ENCODE measurements around the gene SLC12A2. TPM values are rescaled to one million over a fixed set of nuclear protein-coding genes. Genes with fewer than 3 reads are reported as not detected.
A peak's percentile ranks its signal among the peaks of the same experiment; 100 is the strongest.

Gene SLC12A2
- total and polyA plus RNA-seq, 8 donors: 2.1 to 575 (median 77.3) TPM

- H3K36me3 ChIP-seq: peaks cover 0 to 4% (median 2%) of the 10 kb centered on the region in 4 donors
- no peak overlapping the region for H3K27ac ChIP-seq
- H3K4me3 ChIP-seq: no peak overlapping the region
- 37 to 74% (median 51%) methylated on average over 1 of the region's 1 CpG for WGBS, 5 donors
- H3K27me3 ChIP-seq: no peaks in the 10 kb centered on the region
- no peaks in the 10 kb centered on the region for H3K9me3 ChIP-seq
- intact Hi-C loops (cut with DNase I; ENCODE audit: low total_unique reads): no loop called here
- no peak for DNase-seq
- no peak for TF ChIP-seq EP300 (IDR thresholded peaks at IDR 0.05)
- no peak for TF ChIP-seq POLR2AphosphoS5 (IDR thresholded peaks at IDR 0.05)
- no peak for TF ChIP-seq POLR2A (IDR thresholded peaks at IDR 0.05)
- TF ChIP-seq, protein P1, sequence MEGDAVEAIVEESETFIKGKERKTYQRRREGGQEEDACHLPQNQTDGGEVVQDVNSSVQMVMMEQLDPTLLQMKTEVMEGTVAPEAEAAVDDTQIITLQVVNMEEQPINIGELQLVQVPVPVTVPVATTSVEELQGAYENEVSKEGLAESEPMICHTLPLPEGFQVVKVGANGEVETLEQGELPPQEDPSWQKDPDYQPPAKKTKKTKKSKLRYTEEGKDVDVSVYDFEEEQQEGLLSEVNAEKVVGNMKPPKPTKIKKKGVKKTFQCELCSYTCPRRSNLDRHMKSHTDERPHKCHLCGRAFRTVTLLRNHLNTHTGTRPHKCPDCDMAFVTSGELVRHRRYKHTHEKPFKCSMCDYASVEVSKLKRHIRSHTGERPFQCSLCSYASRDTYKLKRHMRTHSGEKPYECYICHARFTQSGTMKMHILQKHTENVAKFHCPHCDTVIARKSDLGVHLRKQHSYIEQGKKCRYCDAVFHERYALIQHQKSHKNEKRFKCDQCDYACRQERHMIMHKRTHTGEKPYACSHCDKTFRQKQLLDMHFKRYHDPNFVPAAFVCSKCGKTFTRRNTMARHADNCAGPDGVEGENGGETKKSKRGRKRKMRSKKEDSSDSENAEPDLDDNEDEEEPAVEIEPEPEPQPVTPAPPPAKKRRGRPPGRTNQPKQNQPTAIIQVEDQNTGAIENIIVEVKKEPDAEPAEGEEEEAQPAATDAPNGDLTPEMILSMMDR (IDR thresholded peaks at IDR 0.05): no peak
- peaks cover 5 to 57% (median 31%) of the 10 kb centered on the region in 4 donors for H3K4me1 ChIP-seq
These were observed 42.6 kb upstream of the SLC12A2 start for GRCh38 chr5:128040927-128041326.

DNA sequence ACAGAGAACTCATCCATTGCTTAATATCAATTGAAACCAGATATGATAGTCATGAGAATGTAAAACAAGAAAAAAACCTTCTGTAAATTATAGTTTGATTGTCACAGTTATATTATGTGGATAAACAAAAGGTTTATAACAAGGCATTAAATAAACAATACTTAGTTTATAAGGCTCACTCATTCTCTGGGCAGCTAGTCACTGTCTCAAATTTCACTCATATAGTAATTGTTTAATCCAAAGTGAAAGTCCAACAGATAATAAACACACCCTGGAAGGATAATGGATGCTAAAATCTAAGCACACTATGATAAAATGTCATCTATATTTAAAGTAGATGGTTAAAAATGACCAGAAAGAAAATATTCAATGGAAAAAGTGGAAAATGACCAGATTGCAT, 30.8 kb upstream of the SLC12A2 start:
- Histone ChIP-seq H3K4me1 (peaks cover 0 to 29% (median 9%) of the 10 kb centered on the region in 4 donors), H3K36me3 (peaks cover 0 to 7% (median 4%) of the 10 kb centered on the region in 4 donors), H3K9me3 (no peaks in the 10 kb centered on the region), H3K4me3 (no peak overlapping the region), H3K27ac (peak overlapping the region in 3 of 5 donors; percentile 23 to 78 (median 66)), H3K27me3 (no peaks in the 10 kb centered on the region)
- TF ChIP-seq EP300 (IDR thresholded peaks at IDR 0.05) (no peak), POLR2A (IDR thresholded peaks at IDR 0.05) (no peak), POLR2AphosphoS5 (IDR thresholded peaks at IDR 0.05) (no peak)
- TF ChIP-seq, protein P1 (IDR thresholded peaks at IDR 0.05): no peak
- no peak for DNase-seq
- intact Hi-C loops (cut with DNase I; ENCODE audit: low total_unique reads): no loop called here

DNA sequence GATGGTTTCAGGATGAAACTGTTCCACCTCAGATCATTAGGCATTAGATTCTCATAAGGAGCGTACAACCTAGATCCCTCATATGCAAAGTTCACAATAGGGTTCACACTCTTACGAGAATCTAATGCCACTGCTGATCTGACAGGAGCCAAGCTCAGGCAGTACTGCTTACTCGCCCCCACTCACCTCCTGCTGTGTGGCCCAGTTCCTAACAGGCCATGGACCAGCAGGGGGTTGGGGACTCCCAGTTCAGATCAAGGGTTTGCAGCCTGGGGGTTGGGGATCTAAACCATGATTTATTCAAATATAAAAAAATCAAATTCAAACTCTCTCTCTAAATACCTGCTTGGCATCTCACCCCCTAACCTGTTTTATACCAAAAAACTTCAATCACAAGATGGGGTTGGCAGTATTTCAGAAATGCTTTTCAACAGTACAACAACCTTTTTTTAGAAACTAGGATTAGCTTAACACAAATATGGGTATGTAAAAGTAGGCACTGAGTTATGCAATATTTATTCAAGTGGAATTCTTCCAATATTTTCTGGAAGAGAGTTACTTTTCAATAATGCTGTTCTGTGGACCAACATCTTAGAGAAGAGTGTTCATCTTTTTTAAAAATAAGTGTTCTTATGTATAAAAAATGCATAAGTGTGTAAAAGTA, 30.1 kb upstream of the SLC12A2 start:
- no peak overlapping the region for H3K4me3 ChIP-seq
- H3K27ac ChIP-seq: peak overlapping the region; percentile 5 to 78 (median 64)
- H3K27me3 ChIP-seq: no peaks in the 10 kb centered on the region
- H3K4me1 ChIP-seq: peaks cover 0 to 29% (median 11%) of the 10 kb centered on the region in 4 donors
- H3K36me3 ChIP-seq: peaks cover 0 to 7% (median 4%) of the 10 kb centered on the region in 4 donors
- peak in 1 of 2 donors; percentile 15 for DNase-seq
- intact Hi-C loops (cut with DNase I; ENCODE audit: low total_unique reads): no loop called here
- no peaks in the 10 kb centered on the region for H3K9me3 ChIP-seq
- WGBS, 5 donors: 52 to 74% (median 61%) methylated on average over 3 of the region's 3 CpGs
- TF ChIP-seq POLR2AphosphoS5 (IDR thresholded peaks at IDR 0.05) (no peak), EP300 (IDR thresholded peaks at IDR 0.05) (no peak), POLR2A (IDR thresholded peaks at IDR 0.05) (no peak)
- TF ChIP-seq, protein P1 (IDR thresholded peaks at IDR 0.05): no peak

GRCh38 chr5:128060644-128061385, 22.8 kb upstream of the SLC12A2 start:
- Histone ChIP-seq H3K4me1 (peaks cover 0 to 45% (median 8%) of the 10 kb centered on the region in 4 donors), H3K36me3 (no peaks in the 10 kb centered on the region), H3K27me3 (no peaks in the 10 kb centered on the region), H3K4me3 (no peak overlapping the region), H3K9me3 (no peaks in the 10 kb centered on the region), H3K27ac (peak overlapping the region in 1 of 5 donors; percentile 7)
- intact Hi-C loops (cut with DNase I; ENCODE audit: low total_unique reads): no loop called here
- TF ChIP-seq EP300 (IDR thresholded peaks at IDR 0.05): no peak
- TF ChIP-seq POLR2AphosphoS5 (IDR thresholded peaks at IDR 0.05): no peak
- TF ChIP-seq, protein P1 (IDR thresholded peaks at IDR 0.05): no peak
- no peak for TF ChIP-seq POLR2A (IDR thresholded peaks at IDR 0.05)
- 86 to 97% (median 95%) methylated on average over 1 of the region's 1 CpG for WGBS, 5 donors
- no peak for DNase-seq

Measured in stomach (tissue), 9 donors.